GM21526 (cell line): ENCODE measurements around the gene SP3.

Source experiments
- ATAC-seq: cut with Tn5 transposase; IDR thresholded peaks from one replicate; pipeline ENCODE4 v1.9.1; 2021; ENCODE audit warnings: moderate library complexity; ENCODE audit not compliant: unreplicated experiment, low FRiP score

The SP3 gene

DNA sequence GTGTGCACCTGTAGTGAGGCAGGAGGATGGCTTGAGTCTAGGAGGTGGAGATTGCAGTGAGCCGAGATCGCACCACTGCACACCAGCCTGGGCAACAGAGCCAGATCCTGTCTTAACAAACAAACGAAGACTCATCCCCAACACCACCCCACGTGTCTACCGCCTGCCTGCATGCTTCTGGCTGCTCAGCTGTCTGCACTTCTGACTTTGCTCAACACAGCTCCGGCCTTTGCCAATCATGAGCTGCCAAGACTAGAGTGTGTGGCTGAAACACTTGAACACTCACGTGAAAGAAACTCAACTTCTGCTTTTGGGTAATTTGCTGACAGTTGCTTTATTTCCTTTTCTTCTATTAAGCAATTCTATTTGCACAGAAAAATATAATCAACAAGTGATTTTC is 32.1 kb upstream of the SP3 start:
- ATAC-seq, result peak; percentile 90

DNA sequence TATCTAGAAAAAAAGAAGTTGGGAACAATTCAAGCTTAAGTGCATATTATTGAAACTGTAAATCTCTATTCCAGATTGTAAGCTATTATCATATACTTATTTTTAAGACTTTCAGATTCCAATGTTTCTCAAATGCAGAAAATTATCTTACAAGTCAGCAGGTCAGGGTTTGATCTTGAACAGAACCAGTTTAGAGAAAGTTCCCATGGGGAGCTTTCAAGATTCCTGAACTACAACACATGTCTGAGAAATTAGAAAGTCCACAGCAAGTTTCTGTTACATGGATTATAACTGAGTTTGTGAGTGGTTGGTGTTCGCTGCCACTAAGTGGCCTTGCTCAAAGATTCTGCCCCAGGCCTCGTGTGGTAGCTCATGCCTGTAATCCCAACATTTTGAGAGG is 31.6 kb upstream of the SP3 start:
- ATAC-seq, result no peak

DNA sequence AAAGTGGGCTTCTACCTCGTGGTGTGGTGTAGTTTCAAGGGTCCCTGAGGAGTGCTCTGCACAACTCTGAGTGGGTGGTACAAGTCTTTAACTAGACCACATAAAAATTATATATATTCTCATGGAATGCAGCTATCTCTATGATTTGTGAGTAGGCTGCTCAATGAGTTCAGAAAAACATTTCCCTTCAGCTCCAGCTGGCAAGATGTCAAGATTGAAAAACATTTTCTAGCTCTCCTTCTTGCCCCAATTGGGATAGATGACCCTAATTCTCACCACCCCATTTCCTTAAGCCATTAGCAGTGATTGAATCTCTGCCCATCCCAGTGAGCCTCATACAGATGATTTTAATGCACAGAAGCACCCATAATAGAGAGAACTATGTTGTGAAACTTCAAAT is 28.3 kb upstream of the SP3 start:
- no peak for ATAC-seq

DNA sequence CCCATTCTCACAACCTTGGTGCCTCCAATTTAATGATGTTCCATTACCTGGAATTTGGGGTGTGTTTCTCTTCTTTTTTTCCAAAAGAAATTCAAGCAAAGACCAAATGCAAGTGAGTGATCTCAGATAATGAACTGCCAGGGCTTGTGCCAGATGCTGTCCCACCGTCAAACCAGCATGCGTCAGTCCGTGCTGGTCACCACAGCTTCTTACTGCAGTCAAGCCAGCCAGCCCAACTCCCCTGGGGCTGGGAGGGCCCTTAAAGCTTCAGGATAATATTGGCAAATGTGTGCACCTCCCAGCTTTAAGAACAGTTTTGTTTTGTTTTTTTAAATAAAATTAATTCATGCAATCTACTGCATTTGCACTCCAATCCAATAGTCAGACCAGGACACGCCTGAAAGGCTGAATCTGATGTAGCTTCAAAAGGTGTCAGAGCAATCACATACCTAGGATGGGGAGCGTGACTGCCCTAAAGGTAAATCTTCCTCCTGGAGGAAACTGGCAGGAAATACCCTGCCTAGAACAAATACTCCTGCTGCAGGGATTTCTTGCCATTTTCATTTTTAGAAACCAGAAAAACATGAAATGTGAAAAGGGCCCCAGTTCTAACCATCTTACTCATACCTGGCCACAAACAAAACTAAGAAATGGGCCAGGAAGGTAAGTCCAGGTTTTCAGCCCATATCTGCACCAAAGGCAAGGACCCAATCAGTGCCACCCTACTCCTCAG is 26.8 kb upstream of the SP3 start:
- no peak for ATAC-seq

DNA sequence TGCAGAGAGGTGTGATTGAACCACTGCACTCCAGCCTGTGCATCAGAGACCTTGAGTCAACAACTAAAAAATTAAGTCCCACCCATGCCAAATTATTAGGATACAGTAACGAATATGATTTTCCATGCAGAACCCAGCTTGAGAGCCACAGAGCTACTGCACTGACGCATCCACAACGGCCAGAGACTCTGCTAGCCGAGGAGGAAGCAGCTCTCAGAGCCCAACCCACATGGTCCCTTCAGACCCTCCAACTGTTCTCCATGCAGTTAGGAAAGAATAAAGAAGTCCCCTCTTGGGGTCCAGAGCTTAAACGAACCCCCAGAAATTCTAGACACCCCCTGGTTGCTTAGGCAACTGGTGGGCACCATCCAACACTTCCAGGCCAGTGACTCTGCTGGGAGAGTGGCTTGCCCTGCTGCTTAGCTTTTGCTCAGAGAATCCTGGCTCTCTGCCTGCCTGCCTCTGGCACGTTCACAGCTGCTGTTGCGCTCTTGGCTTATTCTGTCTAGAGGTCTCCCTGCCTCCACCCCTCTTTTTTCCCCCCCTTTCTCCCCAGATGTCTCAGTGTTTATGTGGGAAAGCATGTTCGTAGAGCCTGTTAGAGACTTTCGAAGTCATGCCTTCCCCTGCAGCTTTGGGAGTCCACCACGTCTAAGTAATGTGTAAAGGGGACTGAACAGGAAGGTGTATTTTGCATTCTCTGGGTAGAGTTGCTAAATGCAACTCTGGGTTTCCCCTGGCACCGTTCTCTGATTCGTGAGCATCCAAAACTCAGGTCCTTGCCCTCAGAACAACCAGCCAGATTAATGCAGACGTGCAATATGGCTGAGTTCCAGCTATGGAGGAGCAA is 26.0 kb upstream of the SP3 start:
- no peak for ATAC-seq

DNA sequence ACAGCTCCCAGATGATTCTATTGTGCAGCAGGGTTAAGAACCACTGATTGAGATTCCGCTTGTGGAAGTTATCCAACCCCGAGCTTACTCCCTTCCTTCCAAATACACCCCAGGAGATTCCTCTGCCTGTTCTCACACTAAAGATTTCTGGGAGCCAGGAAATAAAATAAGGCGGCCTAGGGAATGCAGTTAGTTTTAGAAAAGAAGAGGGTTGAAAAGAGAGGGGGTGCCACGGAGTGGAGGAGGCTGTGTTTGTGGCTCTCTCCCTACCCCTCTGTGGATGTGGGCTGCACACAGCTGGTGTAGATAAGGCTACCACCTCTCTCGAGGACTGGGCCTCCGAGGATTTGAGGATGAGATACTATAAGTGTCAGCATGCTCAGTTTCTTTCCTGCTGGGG is 25.1 kb upstream of the SP3 start:
- no peak for ATAC-seq

DNA sequence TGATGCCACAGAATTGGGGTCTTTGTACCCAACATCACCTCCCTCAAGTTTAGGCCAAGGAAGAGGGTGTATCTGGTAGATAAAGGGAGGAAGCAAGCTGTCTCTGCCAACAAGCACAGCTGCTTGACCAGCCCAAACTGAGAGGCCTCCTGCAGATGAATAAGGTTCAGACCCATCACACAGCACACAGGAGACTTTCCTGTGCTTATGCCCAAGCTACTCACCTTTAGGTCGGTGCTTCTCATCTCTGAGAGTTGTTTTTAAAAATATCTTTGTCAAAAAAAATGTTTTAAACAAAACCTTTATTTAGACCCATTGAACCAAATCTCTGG is 24.7 kb upstream of the SP3 start:
- ATAC-seq, result no peak

DNA sequence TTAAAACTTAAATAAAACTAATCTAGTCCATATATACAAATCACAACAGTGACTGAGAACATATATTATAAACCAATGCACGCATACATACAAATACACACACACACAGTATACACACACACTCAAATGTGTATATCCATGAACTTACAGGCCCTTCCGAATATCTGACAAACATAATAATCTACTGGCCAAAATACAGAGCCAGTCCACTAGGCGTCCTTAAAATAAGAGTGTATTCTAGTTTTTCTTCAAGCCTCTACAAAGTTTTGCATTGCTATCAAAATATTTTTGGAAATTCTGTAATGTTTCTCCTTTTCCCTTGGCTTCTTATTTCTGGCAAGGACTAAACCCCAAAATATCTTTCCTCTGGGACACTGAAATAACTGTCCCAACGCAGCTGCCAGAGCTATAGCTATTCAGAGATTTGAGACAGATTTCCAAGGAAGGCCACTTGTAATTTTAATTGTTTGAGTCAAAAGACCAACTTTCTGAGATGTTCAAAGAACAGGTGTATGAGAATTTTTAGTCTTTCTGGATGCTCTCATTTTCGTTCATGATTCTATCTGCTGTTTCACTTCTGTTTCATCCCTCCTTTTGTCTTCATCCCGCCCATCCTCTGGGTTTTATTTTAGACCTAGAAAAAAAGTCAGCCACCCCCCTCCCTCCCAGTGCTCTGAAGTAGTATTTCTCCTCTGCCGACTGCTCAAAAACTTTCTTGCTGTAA is 24.1 kb upstream of the SP3 start:
- ATAC-seq, result no peak

DNA sequence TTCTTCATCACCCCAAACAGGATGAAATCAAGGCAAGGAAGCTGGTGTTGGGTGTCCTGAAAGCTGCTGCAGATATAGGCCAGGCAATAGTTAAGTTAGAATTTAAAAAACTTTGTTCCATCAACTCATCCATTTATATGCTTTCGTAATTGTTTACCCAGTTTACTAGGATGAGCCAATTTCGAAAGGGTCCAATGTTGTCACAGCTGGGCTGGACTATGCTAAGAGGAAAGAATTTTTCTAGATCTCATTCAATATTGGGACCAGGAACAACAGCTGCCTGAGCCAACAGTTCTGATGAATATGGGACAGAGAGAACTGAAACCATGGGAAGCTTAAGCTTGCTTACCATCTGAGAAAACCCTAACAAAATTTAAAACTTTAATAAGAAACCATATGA is 21.6 kb upstream of the SP3 start:
- ATAC-seq, result no peak

DNA sequence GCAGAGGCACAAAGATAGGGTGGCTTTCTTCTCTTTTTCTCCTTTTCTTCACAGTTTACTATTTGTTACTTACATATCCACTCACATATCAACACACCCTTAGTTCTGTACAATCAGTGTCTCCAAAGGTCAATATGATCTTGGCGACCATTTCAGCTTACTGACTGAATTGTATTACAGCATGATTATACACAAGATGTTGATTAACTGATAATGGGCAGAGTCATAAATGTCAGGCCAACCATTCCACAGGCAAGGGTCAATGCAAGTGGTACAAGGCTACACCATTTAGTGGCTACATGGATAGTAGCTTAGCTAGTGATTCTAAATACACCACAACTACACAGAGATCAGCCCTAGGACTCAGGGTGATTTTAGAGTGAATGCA is 20.4 kb upstream of the SP3 start:
- ATAC-seq, result no peak

DNA sequence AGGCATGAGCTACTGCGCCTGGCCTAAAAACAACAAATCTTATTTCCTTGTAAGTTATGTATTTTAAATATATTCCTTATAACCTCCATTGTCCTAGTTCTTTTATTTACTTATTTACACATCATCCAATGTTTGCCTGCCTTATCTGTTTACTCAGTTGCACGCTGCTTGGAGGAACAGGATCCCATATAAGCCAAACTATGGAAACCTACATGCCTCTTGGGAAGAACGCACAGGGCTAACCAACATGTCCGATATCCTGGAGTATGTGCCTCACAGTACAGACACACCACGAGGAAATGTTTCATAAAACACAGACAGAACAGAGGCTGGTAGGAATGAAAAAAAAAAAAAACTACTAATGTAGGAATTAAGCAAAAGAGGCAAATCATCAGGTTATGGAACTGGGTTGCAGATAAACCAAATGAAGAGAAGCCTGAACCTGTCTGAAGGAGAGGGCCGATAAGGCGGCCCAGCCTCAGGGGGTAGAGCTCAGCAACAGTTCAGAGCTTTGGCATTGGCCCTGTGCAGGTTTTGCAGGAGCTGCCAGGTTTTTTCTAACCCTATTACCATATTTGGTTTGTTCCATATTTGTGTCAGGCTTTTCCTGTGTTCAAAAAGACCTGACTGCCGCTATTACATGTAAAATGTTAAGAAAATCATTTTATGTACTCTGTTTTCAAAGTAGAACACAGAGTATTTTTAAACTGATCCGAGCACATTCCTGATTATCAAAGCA is 19.9 kb upstream of the SP3 start:
- ATAC-seq, result no peak

DNA sequence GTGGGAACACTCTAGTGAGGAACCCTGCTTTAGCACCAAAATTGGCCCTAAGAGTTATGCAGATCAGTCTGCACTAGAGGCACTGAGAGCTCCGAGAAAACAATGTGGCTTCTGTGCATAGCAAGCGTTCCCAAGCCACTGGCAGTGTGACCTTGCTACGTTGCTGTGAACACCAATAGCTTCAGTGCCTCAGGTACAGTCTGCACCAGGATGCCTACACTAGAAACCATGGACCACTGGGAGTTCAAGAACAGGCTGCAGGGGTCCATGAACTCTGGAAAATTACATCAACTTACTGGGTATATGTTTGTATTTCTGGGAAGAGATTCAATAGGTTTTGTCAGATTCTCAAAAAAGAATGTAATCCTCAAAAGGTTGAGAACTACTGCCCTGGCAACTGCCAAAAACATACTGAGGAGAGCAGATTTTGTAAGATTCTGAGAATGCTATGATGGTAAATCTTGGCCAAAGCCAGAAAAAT is 18.3 kb upstream of the SP3 start:
- no peak for ATAC-seq

DNA sequence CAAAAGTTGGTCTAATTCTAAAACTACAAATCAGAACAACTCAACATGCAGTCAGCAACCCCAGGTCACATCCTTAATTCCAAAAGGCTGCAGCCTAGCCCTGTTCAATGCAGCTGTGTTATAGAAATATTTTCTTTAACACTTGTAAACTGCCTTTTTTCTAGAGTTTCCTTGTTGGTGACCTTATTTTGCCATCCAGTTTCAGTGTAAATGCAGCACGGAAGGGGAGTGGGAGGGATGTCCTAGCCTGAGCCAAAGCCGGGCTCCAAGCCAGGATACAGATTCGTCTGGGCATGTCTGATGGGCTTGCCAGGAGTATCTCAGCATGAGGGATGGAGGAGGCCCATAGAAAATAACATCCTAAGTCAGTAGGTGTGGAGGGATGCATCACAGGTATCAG is 17.7 kb upstream of the SP3 start:
- no peak for ATAC-seq

DNA sequence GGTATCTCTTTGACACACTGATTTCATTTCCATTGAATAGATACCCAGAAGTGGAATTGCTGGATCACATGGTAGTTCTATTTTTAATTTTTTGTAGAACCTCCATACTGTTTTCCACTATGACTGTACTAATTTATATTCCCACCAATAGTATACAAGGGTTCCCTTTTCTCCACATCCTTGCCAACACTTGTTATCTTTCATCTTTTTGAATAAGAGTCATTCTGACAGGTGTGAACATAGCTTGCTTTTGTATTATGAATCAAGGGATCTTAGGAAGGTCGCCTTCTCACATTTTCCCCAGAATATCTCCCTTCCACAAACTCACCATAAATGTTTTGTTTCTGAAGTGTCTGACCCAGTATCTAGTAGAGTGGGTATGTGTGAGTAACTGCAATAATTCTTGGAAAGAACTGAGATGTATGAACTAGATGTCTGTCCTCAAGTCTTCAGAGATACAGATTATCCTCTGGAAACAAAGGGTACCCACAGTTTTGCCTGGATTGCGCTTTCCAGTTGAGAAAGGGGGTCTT is 17.1 kb upstream of the SP3 start:
- ATAC-seq, result no peak

DNA sequence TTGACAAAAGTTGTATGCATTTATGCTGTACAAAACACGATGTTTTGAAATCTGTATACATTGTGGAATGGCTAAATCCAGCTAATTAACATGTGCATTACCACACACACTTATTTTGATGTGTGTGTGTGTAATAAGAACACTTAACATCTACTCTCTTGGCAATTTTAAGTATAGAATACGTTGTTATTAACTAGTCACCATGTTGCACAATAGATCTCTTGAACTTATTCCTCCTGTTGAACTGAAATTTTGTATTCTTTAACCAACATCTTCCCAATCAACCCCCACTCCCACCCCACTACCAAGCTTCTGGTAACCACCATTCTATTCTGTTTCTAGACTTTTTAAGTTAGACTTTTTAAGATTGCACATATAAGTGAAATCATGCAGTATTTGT is 16.3 kb upstream of the SP3 start:
- ATAC-seq, result no peak

DNA sequence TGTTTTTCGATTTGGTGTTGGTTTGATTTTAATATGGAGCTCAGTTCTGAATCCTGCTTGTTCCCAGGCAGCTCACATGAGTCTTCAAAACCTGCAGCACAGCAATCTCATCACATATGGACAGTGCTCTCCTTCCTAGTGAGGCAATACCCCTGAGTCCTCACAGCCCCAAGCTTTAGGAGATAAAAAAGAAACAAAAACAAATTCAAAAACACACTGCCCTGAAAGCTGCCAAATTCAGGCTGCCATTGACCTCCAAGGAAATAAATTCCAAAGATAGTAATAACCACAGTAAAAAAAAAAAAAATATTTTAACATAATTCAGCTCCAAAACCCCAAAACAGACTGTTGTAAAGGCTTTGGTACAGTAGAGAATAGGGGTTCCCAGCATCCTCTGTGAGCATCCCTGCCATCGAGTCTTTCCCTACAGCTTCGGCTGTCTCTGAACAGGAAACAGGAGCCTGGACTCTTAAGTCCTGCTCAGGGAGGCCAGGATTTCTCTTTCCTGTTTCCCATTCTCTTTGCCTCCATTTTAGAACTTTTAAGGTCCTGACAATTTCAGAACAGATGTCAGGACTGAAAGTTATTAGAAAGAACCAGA is 14.7 kb upstream of the SP3 start:
- ATAC-seq, result no peak

DNA sequence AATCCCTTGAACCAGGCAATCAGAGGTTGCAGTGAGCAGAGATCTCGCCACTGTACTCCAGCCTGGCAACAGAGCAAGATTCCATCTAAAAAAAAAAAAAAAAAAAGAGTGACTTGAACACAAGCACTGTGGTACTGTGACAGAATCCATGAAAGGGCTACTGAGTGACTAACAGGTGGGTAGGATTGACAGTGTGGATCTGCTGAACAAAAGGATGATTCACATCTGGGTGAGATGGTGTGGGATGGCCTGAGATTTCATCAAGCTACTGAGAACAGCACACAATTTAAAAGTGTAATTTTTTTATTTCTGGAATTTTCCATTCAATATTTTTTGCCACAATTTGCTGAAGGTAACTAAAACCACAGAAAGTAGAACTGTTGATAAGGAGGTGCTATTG is 13.3 kb upstream of the SP3 start:
- no peak for ATAC-seq

DNA sequence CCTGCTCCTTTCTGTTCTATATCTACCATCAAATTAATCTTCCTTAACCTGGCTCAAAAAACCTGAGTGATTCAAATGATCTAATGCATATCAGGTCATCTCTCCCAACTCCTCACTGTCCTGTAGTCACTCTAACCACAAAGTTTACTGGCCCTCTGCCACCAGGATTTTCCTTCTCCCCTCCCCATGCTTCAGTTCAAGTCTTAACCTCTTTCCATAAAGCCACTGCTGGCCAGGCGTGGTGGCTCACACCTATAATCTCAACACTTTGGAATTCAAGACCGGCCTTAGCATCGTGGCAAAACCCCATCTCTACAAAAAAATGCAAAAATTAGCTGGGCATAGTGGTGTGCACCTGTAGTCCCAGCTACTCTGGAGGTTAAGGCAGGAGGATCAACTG is 7.5 kb upstream of the SP3 start:
- ATAC-seq, result no peak

DNA sequence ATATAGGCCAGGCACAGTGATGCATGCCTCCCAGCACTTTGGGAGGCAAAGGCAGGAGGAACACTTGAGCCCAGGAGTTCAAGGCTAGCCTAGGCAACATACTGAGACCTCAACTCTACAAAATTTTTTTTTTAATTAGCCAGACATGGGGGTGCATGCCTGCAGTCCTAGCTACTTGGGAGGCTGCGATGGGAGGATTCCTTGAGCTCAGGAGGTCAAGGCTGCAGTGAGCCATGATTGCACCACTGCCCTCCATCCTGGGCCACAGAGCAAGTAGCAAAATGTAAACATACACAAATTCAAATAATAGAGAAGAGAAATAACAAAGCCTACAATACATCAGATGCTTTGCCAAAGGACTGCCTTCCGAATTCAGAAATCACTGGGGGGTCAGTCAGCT is 7.0 kb upstream of the SP3 start:
- no peak for ATAC-seq

DNA sequence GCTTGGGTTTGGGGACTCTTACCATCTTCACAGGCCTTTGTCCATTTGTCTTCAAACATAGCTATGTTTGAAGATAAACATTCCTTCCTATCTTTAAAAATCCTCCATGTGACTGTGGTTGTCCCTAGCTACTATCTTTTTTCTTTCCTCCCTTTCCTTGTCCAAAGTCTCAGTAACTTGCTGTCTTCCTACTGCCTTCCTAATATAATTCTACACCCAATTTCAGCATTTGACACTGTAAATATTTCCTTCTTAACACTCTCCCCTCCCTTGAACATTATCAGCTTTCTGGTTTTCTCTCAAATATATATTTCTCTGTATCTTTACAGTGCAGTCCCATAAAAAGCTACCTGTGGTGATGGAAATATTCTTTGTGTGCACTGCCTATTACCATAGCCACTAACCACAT is 5.3 kb upstream of the SP3 start:
- no peak for ATAC-seq
